GM13977 (cell line): ENCODE data around the gene DTX4.

Experiments
- DNase-seq: peaks from one replicate; pipeline ENCODE4 v3.0.0; 2012; ENCODE audit warnings: low spot score
- CTCF ChIP-seq: IDR thresholded peaks from 2 replicates; pipeline ENCODE4 v1.5.1; 2012; ENCODE audit warnings: mild to moderate bottlenecking, control low read depth; ENCODE audit not compliant: insufficient read depth; ENCODE audit errors: extremely low read depth, missing control alignments
- in situ Hi-C: fragments of 300-500 bp; cut with MboI; formaldehyde crosslinking; loops from one replicate; pipeline ENCODE4 v1.12.0; 2022; ENCODE audit warnings: low sequenced_read_pairs, low pct_unique_long_range_greater_than_20kb, mixed read lengths, inconsistent platforms; ENCODE audit not compliant: unreplicated experiment

Gene DTX4

GRCh38 chr11:59204746-59205145 lies 32.8 kb downstream of the DTX4 start:
- in situ Hi-C loops: no loop called here

GRCh38 chr11:59205648-59206047 lies 33.7 kb downstream of the DTX4 start:
- in situ Hi-C loops: no loop called here
- no peak for TF ChIP-seq CTCF
- no peak for DNase-seq

More at GRCh38 chr11:59204746-59205145, 32.8 kb downstream of the DTX4 start:
- no peak for DNase-seq
- TF ChIP-seq CTCF: no peak

GRCh38 chr11:59206635-59207034 lies 34.7 kb downstream of the DTX4 start:
- in situ Hi-C loops: no loop called here
- TF ChIP-seq CTCF: peak; percentile 59
- no peak for DNase-seq

GRCh38 chr11:59207988-59208451 lies 36.1 kb downstream of the DTX4 start:
- in situ Hi-C loops: no loop called here
- peak; percentile 66 for TF ChIP-seq CTCF
- DNase-seq: peak; percentile 56

- in situ Hi-C loops: no loop called here
- DNase-seq: no peak
- no peak for TF ChIP-seq CTCF
These were observed 37.0 kb downstream of the DTX4 start for GRCh38 chr11:59208956-59209355.

- no peak for TF ChIP-seq CTCF
- DNase-seq: no peak
- in situ Hi-C loops: no loop called here
These were observed 40.3 kb downstream of the DTX4 start for GRCh38 chr11:59212222-59212621.
